Type B pancreatic cell (in vitro differentiated cells): ENCODE results near the gene QRFP. TPM values are rescaled to one million over a fixed set of nuclear protein-coding genes. Genes with fewer than 3 reads are reported as not detected.

Experiments used
- DNase-seq: peaks from one replicate; pipeline ENCODE4 v3.0.0; 2021; ENCODE audit warnings: mixed read lengths; ENCODE audit not compliant: unreplicated experiment; ENCODE audit errors: extremely low spot score
- H3K27ac Mint-ChIP-seq: 2 replicates; pipeline ENCODE4 v1.8.0; 2021; ENCODE audit warnings: mild to moderate bottlenecking, mixed read lengths
- H3K27me3 Mint-ChIP-seq: 2 replicates; pipeline ENCODE4 v1.8.0; 2021; ENCODE audit warnings: mixed read lengths
- H3K36me3 Mint-ChIP-seq: 2 replicates; pipeline ENCODE4 v1.8.0; 2021; ENCODE audit warnings: mixed read lengths
- H3K4me1 Mint-ChIP-seq: one replicate; pipeline ENCODE4 v1.8.0; 2021; ENCODE audit warnings: mixed read lengths; ENCODE audit not compliant: unreplicated experiment
- H3K4me3 Mint-ChIP-seq: 2 replicates; pipeline ENCODE4 v1.8.0; 2021; ENCODE audit warnings: mild to moderate bottlenecking, mixed read lengths
- H3K9me3 Mint-ChIP-seq: 2 replicates; pipeline ENCODE4 v1.8.0; 2021; ENCODE audit warnings: mixed read lengths
- CTCF ChIP-seq: fragments of 200-600 bp; sonication (generic); conservative IDR thresholded peaks from 2 replicates; pipeline ENCODE4 v1.5.0; 2021; ENCODE audit warnings: antibody characterized with exemption, mild to moderate bottlenecking
- total RNA-seq: library from RNA; stranded (reverse); gene quantifications from 2 replicates; pipeline ENCODE4 v1.2.1, GENCODE V29; 2021; ENCODE audit warnings: low replicate concordance

The QRFP gene
- total RNA-seq, 1 donor from 2014 or later: not detected

- Mint-ChIP-seq H3K27me3 (no peaks in the 10 kb centered on the region), H3K4me1 (peaks cover 75% of the 10 kb centered on the region), H3K4me3 (no peak overlapping the region), H3K9me3 (no peaks in the 10 kb centered on the region), H3K27ac (peak overlapping the region; percentile 35), H3K36me3 (peaks cover 11% of the 10 kb centered on the region)
- no peak for TF ChIP-seq CTCF
- DNase-seq: no peak
Measured at GRCh38 chr9:130843049-130843908, 53.3 kb downstream of the QRFP start.

Other genes starting within 250 kb of the QRFP start
- gene PRDM12, start 232.2 kb downstream of the QRFP start, total RNA-seq: 0.34 and 0.50 TPM in 2 replicates
- 38.9 and 57.2 TPM in 2 replicates for gene EXOSC2, start 203.0 kb downstream of the QRFP start, total RNA-seq
- 66.6 and 91.8 TPM in 2 replicates for gene ABL1, start 61.6 kb downstream of the QRFP start, total RNA-seq
- gene FIBCD1, start 42.4 kb upstream of the QRFP start, total RNA-seq: 0.53 and 0.76 TPM in 2 replicates
- 0.38 and 7.2 TPM in 2 replicates for gene LAMC3, start 112.4 kb upstream of the QRFP start, total RNA-seq
- 44.1 and 50.3 TPM in 2 replicates for gene AIF1L, start 199.7 kb upstream of the QRFP start, total RNA-seq
- gene NUP214, start 228.8 kb upstream of the QRFP start, total RNA-seq: 51.0 and 67.1 TPM in 2 replicates